Fibroblast of skin of left biceps (primary cell): ENCODE data around the gene DEAF1.

Experiments used
- DNase-seq, 2 experiments: peaks; one replicate each; pipeline ENCODE4 v3.0.0-alpha.2; 2013; ENCODE audit warnings: low read depth in 2 of 2

DEAF1 gene

DNA sequence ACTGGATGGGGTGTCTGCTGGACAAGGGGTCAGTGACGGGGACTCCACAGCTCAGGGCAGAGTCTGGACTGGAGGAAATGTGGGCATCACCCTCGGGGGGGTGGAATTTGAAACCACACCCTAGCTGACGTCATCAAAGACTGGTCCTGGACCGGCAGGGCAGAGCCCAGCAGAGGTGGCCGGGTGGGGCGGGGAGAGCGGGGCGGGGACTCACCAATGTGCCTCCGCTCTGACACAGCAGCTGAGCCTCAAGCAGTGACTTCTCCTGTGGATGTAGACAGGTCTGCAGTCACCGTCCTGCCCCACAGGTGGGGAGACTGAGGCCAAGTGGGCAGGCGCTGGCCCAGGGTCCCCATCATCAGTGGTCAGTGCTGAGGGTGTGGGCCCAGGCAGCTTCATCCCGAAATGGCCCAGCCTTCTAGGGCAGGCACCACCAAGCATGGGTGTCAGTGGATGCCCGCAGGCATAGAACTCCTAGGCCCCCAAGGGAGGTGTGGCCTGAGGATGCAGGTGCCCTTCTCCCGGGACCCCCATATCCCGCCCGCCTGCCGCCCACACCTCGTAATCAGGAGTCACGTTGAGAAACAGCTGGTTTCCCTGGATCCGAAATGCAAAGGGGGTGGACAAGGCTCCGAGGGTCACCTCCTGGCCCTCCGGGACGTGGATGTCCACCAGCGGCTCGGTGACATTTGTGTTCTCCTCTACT is 70.9 kb downstream of the DEAF1 start:
- DNase-seq: no peak

DNA sequence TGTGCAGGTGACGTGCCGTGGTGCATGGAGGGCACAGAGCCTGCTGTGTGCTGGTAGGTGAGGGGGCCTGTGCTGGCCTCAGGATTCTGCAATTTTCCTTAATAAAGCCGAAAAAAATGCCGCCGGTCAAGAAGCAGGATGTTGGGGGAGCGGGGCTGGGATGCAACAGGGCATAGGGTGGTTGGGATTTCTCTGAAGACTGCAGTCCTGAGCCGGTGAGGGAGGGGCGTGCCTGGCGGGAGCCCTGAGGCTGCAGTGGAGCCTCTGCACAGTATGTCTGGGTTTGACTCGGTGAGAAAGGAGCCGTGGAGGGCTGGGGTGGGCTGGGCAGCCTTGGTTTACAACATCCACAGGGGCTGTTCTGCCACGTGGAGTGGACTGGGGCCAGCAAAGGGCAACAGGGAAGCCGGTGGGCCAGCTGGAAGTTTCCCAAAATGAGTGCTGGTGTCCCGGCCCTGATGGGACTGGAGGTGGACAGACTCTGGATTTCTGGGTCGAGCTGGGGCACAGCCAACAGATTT is 71.6 kb downstream of the DEAF1 start:
- no peak for DNase-seq

DNA sequence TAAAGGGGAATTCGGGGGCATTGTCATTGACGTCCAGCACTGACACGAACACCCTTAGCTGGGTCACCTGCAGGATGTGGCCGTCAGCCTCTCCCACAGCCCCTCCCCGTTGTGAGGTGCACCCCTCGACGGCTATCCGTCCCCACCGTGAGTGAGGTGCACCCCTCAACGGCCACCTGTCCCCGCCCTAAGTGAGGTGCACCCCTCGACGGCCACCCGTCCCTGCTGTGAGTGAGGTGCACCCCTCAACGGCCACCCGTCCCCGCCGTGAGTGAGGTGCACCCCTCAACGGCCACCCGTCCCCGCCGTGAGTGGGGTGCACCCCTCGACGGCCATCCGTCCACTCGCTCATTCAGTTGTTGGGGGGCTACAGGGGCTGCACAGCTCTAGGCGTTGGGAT is 73.2 kb downstream of the DEAF1 start:
- DNase-seq: no peak

DNA sequence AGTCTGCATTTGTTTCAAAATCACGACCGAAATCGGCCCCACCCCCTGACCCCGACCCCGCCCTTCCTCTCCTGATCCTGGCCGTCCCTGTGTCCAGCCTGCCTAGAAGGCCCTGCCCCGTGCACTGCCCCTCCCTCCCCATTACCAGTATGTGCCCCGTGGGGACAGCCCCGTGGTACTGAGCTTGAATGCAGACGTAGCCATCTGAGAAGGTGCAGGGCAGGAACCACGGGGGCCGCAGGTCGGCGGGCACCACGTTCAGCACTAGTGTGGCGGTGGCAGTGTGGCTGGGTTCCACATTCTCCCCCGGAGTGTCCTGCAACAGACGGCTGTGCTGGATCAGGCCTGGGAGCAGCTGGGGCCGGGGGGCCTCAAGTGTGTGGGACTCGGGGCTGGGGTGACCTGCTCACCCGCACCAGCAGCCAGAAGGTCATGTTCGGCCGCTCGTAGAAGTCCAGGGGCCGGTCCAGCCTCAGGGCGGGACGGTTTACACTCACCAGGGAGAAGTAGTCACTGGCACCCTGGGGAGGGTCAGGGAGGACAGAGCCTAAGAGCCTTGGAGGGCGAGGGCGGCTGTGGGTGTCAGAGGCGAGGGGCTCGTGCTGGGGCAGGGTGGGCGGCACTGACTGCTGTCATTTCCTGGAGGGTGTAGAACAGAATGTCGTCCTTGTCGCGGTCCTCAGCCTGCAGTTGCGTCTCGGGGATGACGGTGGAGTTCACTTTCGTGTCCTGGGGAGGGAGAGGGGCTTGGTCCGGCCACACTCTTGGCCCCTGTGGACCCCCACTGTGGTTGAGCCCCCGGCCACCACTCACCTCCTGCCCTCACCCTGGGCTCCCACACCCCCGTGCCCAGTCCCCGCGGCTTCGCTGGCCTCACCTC is 73.8 kb downstream of the DEAF1 start:
- DNase-seq: no peak

DNA sequence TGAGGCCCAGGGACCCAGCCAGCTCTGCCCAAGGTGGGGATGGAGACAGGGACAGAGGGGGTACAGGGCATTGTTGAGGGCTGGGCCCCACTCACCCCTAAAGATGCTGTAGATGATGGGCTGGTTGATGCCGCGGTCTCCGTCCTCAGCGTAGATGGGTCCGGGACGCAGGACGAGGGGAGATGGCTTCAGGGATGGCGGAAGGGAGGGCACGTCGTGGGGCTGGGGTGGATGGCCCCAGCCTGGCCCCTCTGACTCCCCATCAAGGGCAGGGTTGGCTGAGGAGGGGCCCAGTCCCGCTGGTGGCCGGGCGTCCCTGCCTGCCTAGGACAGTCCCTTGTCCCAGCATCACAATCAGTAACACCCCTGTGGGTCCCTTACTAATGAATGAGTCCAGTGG is 74.8 kb downstream of the DEAF1 start:
- no peak for DNase-seq

DNA sequence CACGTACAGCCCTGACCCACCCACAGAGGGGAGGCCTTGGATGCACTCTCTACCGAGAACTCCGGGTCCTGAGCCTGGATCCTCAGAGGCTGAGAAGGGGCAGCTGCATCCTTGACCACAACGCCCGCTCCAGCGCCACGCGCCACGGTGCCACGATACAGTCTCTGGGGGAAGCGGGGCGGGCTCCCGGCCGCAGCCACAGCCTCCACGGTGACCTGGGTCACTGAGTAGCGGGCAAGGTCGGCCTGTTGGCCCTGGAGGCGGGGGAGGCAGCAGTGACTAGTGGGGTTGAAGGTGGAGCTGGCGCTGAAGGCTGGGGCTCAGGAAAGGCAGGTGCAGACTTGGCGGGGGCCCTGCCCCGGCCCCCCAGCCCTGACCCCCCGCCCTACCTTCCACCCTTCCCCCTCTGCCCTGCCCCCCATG is 75.4 kb downstream of the DEAF1 start:
- DNase-seq: no peak

DNA sequence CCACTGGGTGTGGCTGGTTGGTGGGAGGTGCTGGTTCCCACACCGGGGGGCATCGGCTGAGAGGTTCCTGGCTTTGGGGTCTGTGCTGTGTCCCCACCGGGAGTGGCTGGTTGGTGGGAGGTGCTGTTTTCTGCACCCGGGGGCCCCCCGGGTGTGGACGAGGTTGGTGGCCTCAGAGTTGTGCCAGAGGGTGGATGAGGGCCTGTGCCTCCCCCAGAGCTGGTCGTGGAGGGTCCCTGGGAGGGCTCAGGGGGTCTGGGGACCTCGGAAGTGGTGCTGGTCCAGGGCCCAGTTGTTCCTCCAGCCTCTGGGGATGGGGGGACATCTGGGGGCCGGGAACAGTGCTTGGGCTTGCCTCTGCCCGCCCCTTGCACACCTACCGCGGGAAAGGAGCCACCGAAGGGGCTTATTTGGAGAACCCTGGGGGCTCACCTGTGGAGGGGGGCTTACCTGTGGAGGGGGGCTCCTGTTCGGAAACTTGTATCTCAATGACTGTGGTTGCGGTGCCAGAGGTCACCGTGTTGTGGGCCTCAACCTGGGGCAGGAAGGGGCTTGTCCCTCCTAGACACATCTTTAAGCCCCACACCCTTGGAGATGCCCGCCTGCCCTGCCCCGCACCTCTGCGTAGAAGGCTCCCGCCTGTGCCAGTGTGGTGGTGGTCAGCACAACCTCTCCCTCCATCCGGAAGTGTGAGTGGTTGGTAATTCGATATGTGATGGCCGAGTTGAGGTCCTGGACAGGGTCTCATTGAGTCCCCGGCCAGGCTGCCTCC is 76.0 kb downstream of the DEAF1 start:
- DNase-seq: no peak

DNA sequence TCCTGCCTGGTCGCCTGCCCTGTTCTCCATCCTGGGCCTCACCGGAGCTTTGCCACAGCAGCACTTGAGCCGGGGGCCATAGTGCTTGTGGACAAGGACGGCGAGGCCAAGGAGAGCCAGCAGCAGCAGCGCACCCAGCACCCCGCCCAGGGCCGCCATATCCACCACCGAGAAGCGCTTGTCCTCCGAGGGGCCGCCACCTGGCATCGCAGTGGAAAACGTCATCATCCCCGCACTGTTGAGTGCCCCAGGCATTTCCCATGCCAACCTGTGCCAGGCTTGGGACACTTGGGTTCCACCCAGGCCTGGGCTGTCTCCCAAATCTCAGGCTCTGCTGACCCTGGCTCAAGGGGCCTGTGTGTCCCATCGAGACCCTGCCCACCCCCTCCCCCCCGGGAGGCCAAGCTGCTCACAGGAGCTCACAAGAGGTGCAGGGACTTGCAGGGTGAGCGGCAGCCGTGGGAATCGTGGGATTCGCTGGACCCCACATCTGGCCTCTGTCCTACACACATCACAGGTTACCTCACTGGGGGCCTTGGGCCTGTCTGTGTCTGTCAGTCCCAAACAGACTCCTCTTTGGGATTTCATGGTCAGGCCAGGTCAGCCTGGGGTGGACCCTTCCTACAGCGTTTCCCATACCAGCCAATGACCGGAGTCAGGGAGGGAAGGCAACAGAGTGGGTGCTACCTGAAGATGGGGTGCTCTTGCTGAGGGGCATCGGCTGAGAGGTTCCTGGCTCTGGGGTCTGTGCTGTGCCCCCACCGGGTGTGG is 76.9 kb downstream of the DEAF1 start:
- DNase-seq: no peak

DNA sequence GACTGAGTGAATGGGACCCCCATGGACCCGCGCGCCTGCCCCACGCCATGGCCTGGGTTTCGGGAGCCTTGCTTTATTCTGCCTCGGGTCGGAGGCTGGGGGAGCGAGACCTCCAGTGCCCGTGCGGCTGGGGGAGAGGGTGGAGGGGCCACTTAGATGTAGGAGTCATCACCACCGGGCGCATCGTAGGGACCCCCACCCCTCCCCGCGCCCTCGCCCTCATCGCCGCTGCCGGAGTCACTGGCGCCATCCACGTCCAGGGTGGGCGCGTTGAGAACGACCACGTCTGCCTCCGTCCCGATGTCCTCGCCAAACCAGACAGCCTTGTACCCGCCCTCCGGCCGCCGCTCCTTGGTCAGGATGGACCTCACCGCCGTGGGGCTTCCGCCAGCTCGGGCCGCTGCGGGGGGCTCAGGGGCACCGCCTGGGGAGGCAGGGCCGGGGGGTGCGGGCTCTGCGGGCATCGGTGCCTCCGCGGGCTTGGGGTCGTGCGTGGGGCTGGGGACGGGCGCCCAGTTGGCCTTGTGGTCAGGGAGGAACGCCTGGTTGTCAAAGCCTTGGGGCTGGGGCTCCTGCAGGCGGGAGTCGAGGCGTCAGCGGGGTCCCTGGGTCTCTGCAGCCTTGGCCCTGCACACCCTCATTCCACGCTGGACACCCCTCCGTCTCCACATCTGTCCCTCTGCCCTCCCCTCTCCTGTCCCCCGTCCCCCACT is 77.7 kb downstream of the DEAF1 start:
- no peak for DNase-seq

DNA sequence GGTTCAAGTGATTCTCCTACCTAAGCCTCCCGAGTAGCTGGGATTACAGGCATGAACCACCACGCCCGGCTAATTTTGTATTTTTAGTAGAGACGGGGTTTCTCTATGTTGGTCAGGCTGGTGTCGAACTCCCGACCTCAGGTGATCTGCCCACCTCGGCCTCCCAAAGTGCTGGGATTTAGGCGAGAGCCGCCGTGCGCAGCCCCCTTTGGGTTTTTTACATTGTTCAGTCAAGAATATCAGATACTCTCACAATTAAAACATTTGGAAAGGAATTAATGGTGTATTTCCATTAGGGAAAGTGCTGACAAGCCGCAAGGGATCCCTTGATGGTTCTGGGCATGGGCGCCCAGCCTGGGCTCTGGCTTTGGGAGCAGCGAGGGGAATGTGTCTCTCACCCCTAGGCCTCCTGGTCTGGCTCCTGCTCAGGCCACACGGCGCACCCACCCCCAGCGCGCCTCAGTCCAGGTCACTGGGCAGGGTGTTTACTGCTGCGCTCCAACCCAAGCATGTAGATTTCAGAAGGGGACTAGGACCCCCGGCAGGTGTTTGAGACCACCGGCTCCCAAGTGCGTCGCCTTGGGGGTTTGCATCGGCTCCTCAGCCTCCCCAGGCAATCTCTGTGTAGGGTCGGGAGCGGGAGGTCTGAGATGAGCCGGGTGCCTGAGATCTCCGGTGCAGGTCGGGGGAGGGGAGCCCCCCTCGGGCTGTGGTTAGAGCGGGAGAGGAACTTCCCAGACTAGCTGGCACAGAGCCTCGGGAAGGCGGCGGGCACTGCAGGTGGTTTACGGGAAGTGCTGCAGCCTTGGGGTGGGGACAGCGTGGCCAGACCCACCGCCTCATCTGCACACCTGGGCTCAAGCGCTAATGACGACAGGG is 78.5 kb downstream of the DEAF1 start:
- no peak for DNase-seq

DNA sequence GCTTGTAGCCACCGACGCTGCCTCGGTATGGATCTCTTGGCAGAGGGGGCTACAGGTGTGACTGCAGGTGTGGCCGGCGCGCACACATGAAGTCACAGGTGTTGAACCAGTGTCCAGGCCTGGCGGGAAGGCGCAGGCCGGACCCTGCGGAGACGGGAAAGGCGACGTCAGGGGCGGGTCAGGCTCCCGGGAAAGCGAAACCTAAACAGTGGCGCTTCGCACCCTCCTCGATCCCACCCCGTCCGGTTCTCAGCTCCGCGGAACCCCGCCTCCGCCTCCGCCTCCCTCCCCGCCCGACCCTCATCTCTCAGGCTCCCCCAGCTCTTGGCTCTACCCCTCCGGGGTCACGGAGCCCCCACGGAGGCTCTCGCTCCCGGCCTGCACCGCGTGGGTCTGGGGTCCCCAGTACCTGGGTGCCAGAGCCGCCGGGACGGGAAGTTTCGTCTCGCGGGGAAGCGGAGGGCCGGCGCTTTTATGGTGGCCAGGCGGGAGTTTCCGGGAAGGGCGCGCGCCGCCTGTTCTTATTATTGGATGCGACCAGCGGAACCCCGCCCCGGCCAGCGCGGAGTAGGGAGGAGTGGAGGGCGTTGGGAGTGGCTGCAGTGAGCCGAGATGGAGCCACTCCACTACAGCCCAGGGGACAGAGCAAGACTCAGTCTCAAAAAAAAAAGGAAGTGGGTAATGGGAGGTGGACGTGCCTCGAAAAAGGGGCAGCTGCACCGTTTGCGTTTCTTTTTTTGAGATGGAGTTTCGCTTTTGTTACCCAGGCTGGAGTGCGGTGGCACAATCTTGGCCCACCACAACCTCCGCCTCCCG is 79.3 kb downstream of the DEAF1 start, which contains the start of gene IRF7:
TSS of gene IRF7 (minus strand) at position 447 of the 816 bp plus-strand sequence. CDS start 586 bp downstream, outside the sequence.
- DNase-seq: peak; percentile 67 to 68

DNA sequence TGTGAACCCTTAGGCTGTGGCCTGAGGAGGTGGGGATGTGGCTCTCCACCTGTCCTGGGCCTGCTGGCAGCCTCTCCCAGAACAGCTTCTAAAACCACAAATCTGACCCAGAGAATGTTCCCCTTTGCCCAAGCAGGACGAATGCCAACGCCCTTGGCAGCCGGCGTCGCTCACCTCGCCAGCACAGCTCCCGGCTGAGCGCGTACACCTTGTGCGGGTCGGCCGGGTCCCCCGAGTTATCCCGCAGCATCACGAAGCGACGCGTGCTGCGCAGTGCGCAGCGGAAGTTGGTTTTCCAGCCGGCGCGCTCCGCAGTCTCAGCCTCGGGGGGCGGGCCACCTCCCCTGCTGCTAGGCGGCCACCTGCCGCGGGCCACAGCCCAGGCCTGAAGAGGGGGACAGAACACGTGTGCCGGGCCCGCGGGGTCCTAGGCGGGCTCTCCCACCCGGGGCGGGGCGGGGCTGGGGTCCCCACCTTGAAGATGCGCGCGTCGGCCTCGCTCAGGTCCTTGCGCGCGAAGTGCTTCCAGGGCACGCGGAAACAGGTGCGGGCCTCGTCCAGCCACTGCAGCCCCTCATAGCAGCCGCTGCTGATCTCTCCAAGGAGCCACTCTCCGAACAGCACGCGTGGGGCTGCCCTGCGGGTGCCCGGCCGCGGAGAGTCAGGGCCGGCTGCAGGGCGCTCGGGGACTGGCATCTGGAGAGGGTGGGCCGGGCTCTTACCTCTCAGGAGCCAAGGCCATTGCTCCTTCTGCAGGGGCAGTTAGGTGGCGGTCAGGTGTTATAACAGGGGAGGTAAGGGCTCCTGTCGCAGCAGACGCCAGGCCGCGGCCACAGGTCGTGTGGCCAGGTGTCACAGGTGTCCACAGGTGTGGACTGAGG is 80.2 kb downstream of the DEAF1 start:
- DNase-seq: no peak

DNA sequence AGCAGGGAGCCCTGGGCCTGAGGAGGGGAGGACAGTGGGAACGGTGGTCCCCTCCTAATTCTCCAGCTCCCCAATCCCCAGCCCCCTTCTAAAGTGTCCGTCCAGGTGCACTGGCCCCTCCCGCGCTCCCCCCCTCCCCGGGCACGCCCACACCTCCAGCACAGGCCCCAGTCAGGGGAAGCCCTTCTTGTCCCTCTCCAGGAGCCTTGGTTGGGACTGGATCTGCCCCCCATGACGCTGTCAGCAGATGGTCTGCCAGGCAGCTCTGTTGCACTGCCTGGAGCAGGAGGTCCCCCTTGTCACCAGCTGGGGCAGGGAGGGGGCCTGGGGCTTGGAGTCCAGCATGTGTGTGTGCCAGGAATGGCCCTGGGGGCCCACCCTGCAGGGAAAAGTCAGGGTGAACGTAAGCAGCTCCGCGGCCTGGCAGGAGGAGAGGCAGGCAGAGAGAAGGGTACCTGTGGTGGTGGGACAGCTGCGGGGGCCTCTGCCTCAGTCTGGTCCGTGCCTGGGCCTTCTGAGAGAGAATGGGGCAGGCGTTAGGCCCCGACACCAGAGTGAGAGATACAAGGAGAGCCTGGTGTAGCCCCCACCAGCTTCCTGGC is 80.9 kb downstream of the DEAF1 start:
- DNase-seq: no peak

DNA sequence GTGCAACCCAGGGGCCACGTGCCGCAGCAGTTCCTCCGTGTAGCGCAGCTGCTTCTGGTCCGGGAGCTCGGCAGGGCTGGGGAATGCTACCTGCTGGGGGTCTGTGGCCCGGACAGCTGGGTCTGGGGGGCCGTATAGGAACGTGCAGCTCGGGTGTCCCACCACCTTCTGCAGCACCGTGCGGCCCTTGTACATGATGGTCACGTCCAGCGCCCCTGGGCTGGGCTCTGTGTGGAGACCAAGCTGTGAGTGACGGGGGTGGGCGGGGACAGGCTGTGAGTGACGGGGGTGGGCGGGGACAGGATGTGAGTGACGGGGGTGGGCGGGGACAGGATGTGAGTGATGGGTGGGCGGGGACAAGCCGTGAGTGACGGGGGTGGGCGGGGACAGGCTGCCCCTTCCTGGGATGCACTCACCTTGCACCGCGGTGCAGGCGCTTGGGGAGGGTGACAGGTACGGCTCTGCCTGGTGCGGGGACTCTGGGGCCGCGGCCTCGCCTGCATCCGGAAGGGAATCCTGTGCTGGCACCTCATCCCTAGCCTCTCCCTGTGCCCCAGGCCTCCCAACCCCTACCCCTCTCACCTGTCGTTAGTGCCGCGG is 81.6 kb downstream of the DEAF1 start:
- DNase-seq: peak in 1 of 2 experiments; percentile 6

DNA sequence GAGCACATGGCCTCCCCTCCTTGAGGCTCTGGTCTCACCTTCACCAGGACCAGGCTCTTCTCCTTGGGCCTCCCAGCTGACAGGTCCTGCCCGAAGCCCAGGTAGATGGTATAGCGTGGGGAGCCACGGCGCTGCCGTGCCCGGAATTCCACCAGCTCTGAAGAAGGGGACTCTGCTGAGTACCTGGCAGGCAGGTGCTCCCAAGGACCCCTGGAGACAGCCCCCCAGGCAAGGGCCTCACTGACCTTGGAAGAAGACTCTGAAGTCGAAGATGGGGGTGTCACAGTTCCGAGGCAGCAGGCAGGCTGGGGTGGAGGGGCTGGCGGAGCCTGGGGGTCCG is 82.1 kb downstream of the DEAF1 start:
- DNase-seq: no peak

DNA sequence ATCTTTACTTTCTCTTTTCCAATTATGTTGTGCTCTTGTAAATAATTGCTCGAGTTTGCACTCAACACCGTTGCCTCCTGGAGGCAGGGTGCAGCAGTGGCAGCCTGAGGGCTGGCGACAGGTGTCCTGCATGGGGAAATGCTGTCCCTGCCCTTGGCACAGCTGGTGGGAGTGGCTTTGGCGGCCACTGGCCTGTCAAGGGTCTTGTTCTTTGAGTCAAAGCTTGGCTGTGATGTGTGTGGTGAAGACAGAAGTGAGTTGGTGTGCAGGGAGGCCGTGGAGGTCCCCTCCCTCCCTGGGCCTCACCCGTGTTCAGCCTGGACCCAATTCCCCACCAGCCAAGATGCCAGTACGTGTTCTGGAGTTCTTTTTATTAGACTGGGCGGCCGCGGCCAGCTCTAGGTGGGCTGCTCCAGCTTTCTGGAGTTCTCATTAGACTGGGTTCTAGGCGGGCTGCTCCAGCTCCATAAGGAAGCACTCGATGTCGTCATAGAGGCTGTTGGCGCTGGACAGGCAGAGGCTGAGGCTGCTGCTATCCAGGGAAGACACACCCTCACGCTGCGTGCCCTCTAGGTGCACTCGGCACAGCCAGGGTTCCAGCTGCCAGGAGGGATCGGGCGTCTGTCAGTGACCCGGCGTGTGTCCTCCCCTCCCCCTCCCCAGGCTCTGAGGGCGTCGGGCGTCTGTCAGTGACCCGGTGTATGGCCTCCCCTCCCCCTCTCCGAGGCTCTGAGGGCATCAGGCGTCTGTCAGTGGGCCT is 82.6 kb downstream of the DEAF1 start:
- DNase-seq: no peak
